Astrocyte (in vitro differentiated cells and primary cell): ENCODE data around the gene CIAO3. TPM values are rescaled to one million over a fixed set of nuclear protein-coding genes. Genes with fewer than 3 reads are reported as not detected.

ENCODE experiments used
- DNase-seq: peaks from one replicate; pipeline ENCODE4 v3.0.0-alpha.2; 2010; ENCODE audit warnings: low read depth
- FAIRE-seq: peaks from 2 replicates; lab custom pipeline; 2011; peaks lifted over from hg19 to GRCh38; lab: Jason Lieb, UNC
- H2AFZ ChIP-seq: 2 replicates; pipeline ENCODE4 v1.6.0; 2012; ENCODE audit warnings: low read depth, low read length, inconsistent platforms
- H3K27ac ChIP-seq: 2 replicates; pipeline ENCODE4 v1.5.1; 2011; ENCODE audit warnings: low read depth, low read length, inconsistent platforms
- H3K27me3 ChIP-seq: 2 replicates; pipeline ENCODE4 v1.6.0; 2011; ENCODE audit warnings: low read length, inconsistent platforms; ENCODE audit not compliant: insufficient read depth
- H3K36me3 ChIP-seq: 2 replicates; pipeline ENCODE4 v1.5.1; 2011; ENCODE audit warnings: low read length, inconsistent platforms; ENCODE audit not compliant: insufficient read depth
- H3K4me1 ChIP-seq: 2 replicates; pipeline ENCODE4 v1.5.1; 2011; ENCODE audit warnings: low read length, inconsistent platforms; ENCODE audit not compliant: insufficient read depth
- H3K4me2 ChIP-seq: 2 replicates; pipeline ENCODE4 v1.6.0; 2012; ENCODE audit warnings: low read length, inconsistent platforms
- H3K4me3 ChIP-seq: 2 replicates; pipeline ENCODE4 v1.5.1; 2011; ENCODE audit warnings: low read depth, mild to moderate bottlenecking, low read length, inconsistent platforms; ENCODE audit not compliant: insufficient read depth
- H3K79me2 ChIP-seq: 2 replicates; pipeline ENCODE4 v1.6.0; 2012; ENCODE audit warnings: mild to moderate bottlenecking, low read length, inconsistent platforms; ENCODE audit not compliant: insufficient read depth
- H3K9ac ChIP-seq: 2 replicates; pipeline ENCODE4 v1.6.0; 2012; ENCODE audit warnings: mild to moderate bottlenecking, low read length, inconsistent platforms
- H3K9me3 ChIP-seq: 2 replicates; pipeline ENCODE4 v1.5.1; 2012; ENCODE audit warnings: low read depth, mild to moderate bottlenecking, low read length, inconsistent platforms; ENCODE audit not compliant: insufficient read depth
- H4K20me1 ChIP-seq: 2 replicates; pipeline ENCODE4 v1.6.0; 2012; ENCODE audit warnings: low read length, inconsistent platforms; ENCODE audit not compliant: insufficient read depth
- H3K27ac Mint-ChIP-seq: one replicate; pipeline ENCODE4 v1.8.0; 2021; ENCODE audit warnings: mild to moderate bottlenecking, mixed read lengths; ENCODE audit not compliant: unreplicated experiment
- H3K27me3 Mint-ChIP-seq: one replicate; pipeline ENCODE4 v1.8.0; 2021; ENCODE audit warnings: low read depth, mixed read lengths; ENCODE audit not compliant: unreplicated experiment
- H3K36me3 Mint-ChIP-seq: one replicate; pipeline ENCODE4 v1.8.0; 2021; ENCODE audit warnings: low read depth, mixed read lengths; ENCODE audit not compliant: unreplicated experiment
- H3K4me1 Mint-ChIP-seq: one replicate; pipeline ENCODE4 v1.8.0; 2021; ENCODE audit warnings: low read depth, mixed read lengths; ENCODE audit not compliant: unreplicated experiment
- H3K4me3 Mint-ChIP-seq: one replicate; pipeline ENCODE4 v1.8.0; 2021; ENCODE audit warnings: mild to moderate bottlenecking, moderate library complexity, mixed read lengths; ENCODE audit not compliant: unreplicated experiment
- H3K9me3 Mint-ChIP-seq: one replicate; pipeline ENCODE4 v1.8.0; 2021; ENCODE audit warnings: mild to moderate bottlenecking, mixed read lengths; ENCODE audit not compliant: unreplicated experiment
- CTCF ChIP-seq: IDR thresholded peaks from 2 replicates; pipeline ENCODE4 v1.5.1; 2011; ENCODE audit warnings: low read depth, mild to moderate bottlenecking, inconsistent platforms, low read length, moderate library complexity; ENCODE audit not compliant: insufficient read depth
- EZH2 ChIP-seq: IDR thresholded peaks from 2 replicates; pipeline ENCODE4 v1.6.1; 2012; ENCODE audit warnings: mild to moderate bottlenecking, low read length, inconsistent platforms; ENCODE audit not compliant: insufficient read depth
- total RNA-seq: library from RNA; stranded (reverse); gene quantifications from 2 replicates; pipeline ENCODE4 v1.2.1, GENCODE V29; 2021

The CIAO3 gene
- total RNA-seq, 1 donor from 2014 or later = 19.6 TPM

GRCh38 chr16:785563-786535 is 45.1 kb upstream of the CIAO3 start:
- TF ChIP-seq EZH2 (no peak), CTCF (peak; percentile 38)
- Histone ChIP-seq H3K36me3 (no peaks in the 10 kb centered on the region), H4K20me1 (peaks cover 36% of the 10 kb centered on the region), H3K9me3 (no peaks in the 10 kb centered on the region), H3K27ac (no peak overlapping the region), H3K4me2 (no peak overlapping the region), H3K27me3 (no peaks in the 10 kb centered on the region), H3K4me1 (peaks cover 20% of the 10 kb centered on the region), H3K9ac (no peak overlapping the region), H3K79me2 (peaks cover 42% of the 10 kb centered on the region), H3K4me3 (no peak overlapping the region), H2AFZ (no peak overlapping the region)
- DNase-seq (no peak), FAIRE-seq (no peak)
- Mint-ChIP-seq H3K4me1 (no peaks in the 10 kb centered on the region), H3K27me3 (peaks cover 3% of the 10 kb centered on the region), H3K27ac (no peak overlapping the region), H3K4me3 (peak overlapping the region; percentile 74), H3K9me3 (no peaks in the 10 kb centered on the region), H3K36me3 (no peaks in the 10 kb centered on the region)

- H4K20me1 ChIP-seq = peaks cover 31% of the 10 kb centered on the region
- Mint-ChIP-seq H3K27me3 (peaks cover 9% of the 10 kb centered on the region), H3K4me3 (no peak overlapping the region), H3K9me3 (no peaks in the 10 kb centered on the region), H3K27ac (no peak overlapping the region), H3K4me1 (no peaks in the 10 kb centered on the region), H3K36me3 (no peaks in the 10 kb centered on the region)
- DNase-seq (no peak), FAIRE-seq (no peak)
- H3K27ac ChIP-seq = no peak overlapping the region
- H3K36me3 ChIP-seq = no peaks in the 10 kb centered on the region
- H3K4me3 ChIP-seq = no peak overlapping the region
- no peak for TF ChIP-seq CTCF
- TF ChIP-seq EZH2 = no peak
- peaks cover 16% of the 10 kb centered on the region for H3K4me1 ChIP-seq
- no peaks in the 10 kb centered on the region for H3K9me3 ChIP-seq
- no peaks in the 10 kb centered on the region for H3K27me3 ChIP-seq
- H3K9ac ChIP-seq = no peak overlapping the region
- peaks cover 32% of the 10 kb centered on the region for H3K79me2 ChIP-seq
- H2AFZ ChIP-seq = no peak overlapping the region
- no peak overlapping the region for H3K4me2 ChIP-seq
These were observed 43.6 kb upstream of the CIAO3 start for GRCh38 chr16:784431-784830.
